NCI-H1105 treated with DMSO at 0.1 percent for 48 hours (cell line): Measurements from ENCODE around the gene CAPN13.

Source experiments
- DNase-seq: peaks from one replicate; lab custom pipeline; 2025; lab: John Stamatoyannopoulos, UW

The CAPN13 gene, protein sequence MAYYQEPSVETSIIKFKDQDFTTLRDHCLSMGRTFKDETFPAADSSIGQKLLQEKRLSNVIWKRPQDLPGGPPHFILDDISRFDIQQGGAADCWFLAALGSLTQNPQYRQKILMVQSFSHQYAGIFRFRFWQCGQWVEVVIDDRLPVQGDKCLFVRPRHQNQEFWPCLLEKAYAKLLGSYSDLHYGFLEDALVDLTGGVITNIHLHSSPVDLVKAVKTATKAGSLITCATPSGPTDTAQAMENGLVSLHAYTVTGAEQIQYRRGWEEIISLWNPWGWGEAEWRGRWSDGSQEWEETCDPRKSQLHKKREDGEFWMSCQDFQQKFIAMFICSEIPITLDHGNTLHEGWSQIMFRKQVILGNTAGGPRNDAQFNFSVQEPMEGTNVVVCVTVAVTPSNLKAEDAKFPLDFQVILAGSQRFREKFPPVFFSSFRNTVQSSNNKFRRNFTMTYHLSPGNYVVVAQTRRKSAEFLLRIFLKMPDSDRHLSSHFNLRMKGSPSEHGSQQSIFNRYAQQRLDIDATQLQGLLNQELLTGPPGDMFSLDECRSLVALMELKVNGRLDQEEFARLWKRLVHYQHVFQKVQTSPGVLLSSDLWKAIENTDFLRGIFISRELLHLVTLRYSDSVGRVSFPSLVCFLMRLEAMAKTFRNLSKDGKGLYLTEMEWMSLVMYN

DNA sequence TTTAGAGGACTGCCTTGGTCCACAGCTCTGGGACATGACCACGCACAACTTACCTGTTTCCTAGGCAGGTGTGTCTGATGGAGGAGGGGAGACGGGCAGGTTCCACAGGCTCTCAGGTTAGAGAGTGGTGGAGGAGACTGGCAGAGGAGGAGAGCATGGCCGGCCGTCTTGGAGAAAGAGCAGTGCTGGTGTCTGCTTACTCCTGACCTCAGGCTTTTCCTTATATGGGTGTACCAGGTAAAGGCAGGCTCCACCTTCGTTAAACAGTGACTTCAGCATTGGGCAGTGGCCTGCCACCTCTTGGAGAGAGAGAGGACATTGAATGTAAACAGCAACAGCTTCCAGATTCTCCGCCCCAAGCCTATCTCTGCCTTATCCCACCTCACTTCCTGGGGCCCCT lies at the start of gene CAPN13:
CAPN13 (minus strand) TSS at position 198 of the 400 bp plus-strand sequence. CDS start 20,121 bp downstream, outside the sequence.
- DNase-seq = no peak

- no peak for DNase-seq
These were observed 40.6 kb upstream of the CAPN13 start for GRCh38 chr2:30847841-30848240.

DNA sequence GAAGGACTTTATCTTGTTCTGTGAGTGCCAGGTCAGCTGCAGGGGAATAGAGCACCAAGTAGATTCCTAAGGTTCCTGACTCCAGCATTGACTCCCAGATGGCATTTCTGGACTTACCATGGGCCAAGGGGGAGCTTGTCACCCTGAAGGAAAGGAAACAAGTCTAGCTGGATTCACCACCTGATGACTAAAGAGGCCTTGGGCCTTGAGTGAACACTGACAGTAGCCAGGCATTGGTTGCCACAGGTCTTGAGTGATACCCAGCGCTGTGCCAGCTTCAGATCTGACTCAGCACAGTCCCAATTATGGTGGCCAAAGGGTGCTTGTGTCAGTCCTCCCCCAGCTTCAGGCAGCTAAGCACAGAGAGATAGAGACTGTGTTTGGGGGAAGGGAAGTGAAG lies 40.1 kb upstream of the CAPN13 start:
- DNase-seq = no peak

DNA sequence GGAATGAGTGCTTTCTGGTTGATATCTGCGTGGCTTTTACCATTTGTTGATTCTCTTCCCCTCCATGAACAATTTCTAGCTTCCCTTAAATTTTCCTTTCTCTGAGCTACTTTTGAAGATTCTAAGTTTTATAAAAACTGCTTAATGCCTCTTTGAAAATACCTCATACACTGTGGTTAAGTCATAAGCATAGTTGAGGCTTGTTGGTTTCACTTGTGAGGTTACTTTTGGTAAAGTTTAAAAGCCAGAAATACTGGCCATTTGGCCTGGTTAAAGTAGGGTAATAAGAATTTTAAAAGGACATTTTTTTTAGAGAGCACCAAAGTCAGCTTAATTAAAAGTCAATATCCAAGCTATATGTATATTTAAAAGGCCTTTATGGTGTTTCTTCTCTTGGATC lies 21.3 kb upstream of the CAPN13 start:
- no peak for DNase-seq

- DNase-seq = no peak
These were observed 19.7 kb upstream of the CAPN13 start for GRCh38 chr2:30826916-30827315.

DNA sequence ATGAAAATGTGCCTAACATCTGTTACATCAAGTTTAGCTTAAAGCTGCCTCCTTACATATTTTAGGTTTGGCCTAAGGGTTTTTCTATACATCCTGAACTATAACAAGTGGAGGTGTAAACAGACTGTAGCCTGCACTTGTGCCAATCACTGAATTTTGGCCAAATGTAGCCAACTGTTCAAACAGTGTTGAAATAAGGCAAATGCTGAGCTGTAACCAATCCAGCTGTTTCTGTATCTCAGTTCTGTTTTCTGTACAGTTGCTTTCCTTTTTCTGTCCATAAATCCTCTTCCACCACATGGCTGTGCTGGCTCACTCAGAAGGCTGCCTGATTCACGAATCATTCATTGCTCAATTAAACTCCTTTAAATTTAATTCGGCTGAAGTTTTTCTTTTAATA lies 19.2 kb upstream of the CAPN13 start:
- DNase-seq = no peak

GRCh38 chr2:30823452-30823851 lies 16.2 kb upstream of the CAPN13 start:
- no peak for DNase-seq

- DNase-seq = no peak
These were observed 14.7 kb upstream of the CAPN13 start for GRCh38 chr2:30821960-30822359.

DNA sequence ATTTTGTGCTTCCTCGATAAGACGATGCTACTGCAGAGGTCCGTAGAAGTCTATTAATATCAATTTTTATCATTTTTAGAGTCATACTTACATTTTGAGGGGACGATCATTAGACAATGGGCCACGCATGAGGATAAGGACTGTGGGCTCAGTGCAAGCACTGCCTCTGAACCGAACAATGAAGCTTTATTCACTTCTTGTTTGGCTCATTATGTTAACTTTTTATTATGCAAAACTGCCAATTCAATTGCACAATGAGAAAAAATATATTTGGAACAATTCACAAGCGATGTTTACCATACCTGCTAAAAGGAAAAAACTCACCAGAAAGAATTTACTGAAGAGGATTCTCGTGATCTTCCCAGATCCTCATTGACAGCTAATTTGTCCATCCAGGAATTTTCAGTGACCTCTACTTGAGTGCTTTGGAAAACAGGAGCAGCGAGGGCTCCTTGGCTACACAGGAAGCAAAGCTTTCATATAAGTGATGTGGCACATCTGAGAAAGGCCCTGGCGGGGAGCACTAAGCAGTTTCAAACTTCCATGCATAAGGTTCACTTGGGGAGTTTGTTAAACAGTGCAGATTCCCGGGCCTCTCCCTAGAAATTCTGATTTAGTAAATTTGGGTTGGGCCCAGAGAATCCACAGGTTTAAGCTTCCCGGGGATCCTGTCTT lies 13.3 kb upstream of the CAPN13 start:
- no peak for DNase-seq

DNA sequence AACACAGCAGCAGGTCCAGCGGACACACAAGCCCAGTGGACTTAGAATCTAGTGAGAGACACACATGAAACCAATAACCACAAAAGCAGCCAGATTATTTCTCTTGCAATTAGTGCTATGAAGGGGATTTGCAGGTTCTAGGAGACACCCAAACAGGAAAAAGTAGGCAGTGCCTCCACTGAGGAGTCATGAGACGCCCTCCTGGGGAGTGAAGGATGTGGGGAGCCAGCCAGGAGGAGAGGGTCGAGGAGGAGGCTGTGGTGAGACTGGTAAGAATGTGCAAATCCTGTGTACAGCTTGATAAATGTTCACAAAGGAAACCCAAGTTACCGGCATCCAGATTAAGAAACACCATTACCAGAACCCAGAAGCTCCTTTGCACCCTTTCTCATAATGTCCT lies 2.7 kb upstream of the CAPN13 start:
- DNase-seq = no peak

- DNase-seq = no peak
These were observed 1.4 kb upstream of the CAPN13 start for GRCh38 chr2:30808695-30809094.

DNA sequence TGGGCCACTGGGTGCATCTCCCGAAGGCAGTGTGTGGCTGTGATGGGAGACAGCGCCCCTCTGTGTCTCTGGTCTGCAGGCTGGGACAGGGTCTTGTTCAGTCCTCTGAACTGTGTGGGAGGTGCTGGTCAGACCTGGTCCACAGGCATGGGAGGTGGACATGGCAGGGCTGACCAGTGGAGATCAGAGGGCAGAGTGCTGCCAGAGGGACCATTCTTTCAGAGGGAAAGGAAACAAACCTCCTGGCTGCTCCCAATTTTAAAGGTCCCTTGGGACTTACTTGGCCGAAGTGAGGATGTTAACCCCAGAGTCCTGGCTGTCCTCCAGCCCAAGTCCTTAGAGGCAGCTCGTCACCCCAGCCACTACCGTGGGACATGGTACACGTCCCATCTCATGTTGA lies 4.0 kb downstream of the CAPN13 start:
- DNase-seq = no peak

DNA sequence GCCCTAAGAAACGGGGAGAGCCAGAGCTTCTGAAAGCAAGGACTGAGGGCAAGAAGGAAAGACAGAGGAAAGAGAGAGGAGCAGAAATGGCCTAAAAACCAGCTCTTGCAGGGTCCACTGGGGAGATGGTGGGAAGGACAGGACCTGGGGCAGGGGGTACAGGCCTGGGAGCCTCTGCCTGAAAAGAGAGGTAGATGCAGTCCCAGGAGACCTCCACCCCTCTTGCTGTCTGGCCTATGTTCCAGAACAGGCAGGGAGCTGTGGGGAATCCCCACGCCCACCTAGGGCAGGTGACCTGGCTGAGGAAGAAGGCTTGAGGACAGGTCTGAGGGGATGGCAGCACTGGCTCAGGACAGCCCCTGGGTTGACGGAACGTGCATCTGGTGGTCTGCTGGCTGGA lies 4.6 kb downstream of the CAPN13 start:
- no peak for DNase-seq

DNA sequence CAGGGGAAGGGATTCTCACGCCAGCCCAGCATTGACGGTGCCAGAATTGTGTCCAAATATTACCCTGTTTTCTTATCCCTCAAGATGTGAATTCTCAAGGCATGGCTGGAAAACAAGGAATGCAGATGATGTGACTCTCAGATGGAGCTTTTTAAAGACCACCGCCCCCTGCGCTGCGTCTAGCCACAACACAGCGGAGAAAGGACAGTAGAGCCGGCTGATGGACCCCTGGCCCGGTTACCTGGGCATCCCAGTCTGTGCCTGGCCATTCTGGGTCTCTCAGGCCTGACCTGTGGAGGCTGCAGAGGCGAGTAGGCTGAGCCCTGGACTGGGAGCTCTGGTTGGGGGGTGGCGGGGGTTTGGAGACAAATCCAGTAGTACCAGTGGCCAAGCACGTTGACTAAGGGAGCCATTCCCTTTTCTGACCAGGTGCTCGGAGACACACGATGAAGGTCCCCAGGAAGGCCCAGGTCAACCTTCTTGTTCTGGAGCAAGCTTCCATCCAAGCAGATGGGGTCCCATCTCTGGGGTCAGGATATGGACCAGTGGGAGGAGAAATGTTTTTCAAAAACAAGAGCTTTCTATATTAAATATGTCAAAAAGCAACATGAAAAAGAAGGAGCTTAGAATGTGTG lies 5.3 kb downstream of the CAPN13 start:
- no peak for DNase-seq

GRCh38 chr2:30800159-30800558 lies 7.1 kb downstream of the CAPN13 start:
- DNase-seq = no peak

DNA sequence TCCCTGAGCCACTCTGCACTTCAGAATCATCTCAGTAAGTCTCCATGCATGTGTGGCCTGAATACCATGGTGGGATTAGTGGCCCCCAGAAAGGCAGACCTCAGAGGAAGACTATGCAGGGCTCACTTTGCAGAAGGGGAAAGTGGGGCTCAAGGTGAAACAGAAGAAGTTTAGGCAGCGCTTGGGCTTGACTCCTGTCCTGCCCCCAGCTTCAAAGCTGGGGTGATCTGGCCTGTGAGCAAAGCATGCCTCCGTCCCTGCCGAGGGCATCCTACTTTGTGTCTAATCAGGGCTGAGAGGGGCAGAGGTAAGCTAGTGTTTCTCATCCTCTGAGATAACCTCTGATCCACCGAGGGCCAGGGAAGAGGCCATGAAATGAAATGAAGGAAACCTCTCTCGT lies 7.9 kb downstream of the CAPN13 start:
- no peak for DNase-seq

DNA sequence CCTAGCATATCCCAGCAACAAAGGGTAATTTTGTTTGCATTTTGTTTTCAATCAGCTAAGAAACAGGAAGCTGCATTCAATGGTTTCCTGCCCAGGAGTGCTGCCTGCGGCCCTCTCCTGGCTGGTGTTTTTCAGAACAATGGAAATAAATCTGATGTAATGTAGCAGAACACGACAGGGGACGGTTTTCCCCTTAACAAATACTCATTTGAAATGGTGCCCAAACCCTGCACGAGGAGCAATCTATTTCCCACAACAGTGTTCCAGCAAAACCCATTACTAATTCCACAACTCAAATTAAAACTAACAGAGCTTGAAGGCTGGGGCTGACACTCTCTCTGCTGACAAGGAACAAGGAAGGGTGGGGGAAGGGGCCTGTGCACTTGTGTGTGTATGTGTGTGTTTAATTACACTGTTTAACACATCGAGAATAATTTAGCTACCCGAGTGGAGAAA lies 8.7 kb downstream of the CAPN13 start:
- no peak for DNase-seq

GRCh38 chr2:30797381-30798015 lies 9.7 kb downstream of the CAPN13 start:
- DNase-seq = no peak

DNA sequence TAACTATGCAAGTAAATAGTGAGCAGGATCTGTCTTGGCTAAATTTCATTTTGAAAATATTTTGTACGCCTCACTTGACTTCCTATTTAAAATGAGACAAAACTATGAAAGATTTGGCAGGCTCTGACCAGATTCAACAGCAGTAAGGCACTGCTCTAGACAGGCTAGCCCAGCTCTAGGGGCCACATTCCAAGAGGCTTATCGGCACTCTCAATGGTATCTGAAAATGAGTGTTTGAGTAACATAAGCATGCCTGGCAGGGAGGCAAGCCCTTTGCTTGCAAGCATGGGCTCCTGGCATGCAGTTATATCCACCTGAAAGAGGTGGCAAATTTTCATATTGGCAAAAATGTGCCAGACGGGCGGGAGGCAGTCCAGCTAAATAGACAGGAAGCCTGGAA lies 10.5 kb downstream of the CAPN13 start:
- no peak for DNase-seq

GRCh38 chr2:30792521-30792920 lies 14.7 kb downstream of the CAPN13 start:
- no peak for DNase-seq

GRCh38 chr2:30790879-30791278 lies 16.4 kb downstream of the CAPN13 start:
- DNase-seq = no peak

- no peak for DNase-seq
These were observed 17.5 kb downstream of the CAPN13 start for GRCh38 chr2:30789670-30790210.
